Urinary bladder (tissue), 4 donors: ENCODE measurements around the gene PIGW. TPM values are rescaled to one million over a fixed set of nuclear protein-coding genes. Genes with fewer than 3 reads are reported as not detected.

ENCODE experiments used
- DNase-seq: peaks from one replicate; pipeline ENCODE4 v3.0.0-alpha.2; 2015; ENCODE audit errors: extremely low spot score
- H3K27ac ChIP-seq: one replicate; pipeline ENCODE4 v1.5.1; 2013; ENCODE audit warnings: low read depth, mild to moderate bottlenecking, moderate library complexity
- H3K36me3 ChIP-seq: one replicate; pipeline ENCODE4 v1.6.1; 2013; ENCODE audit warnings: mild to moderate bottlenecking, moderate library complexity; ENCODE audit not compliant: insufficient read depth
- H3K4me1 ChIP-seq: one replicate; pipeline ENCODE4 v1.6.1; 2013; ENCODE audit warnings: mild to moderate bottlenecking, moderate library complexity; ENCODE audit not compliant: insufficient read depth
- H3K4me3 ChIP-seq: one replicate; pipeline ENCODE4 v1.5.1; 2013; ENCODE audit warnings: low read depth, low read length
- WGBS: extraction: QIAGEN DNeasy Blood & Tissue Kit; methylation state at CpG from one replicate; pipeline ENCODE4 v1.1.7; 2013; 5-methylcytosine and 5-hydroxymethylcytosine counted together
- polyA plus RNA-seq: library from polyadenylated mRNA; stranded (reverse); fragments of 200-250 nt; gene quantifications from one replicate; pipeline ENCODE4 v1.2.3, GENCODE V29; 2013
- total RNA-seq: library from RNA; depleted of rRNA; stranded (reverse); fragments of >200 nt; gene quantifications from one replicate; pipeline ENCODE4 v1.2.3, GENCODE V29; 2014
- donor health status: healthy with polysubstance abuse.
- donor health status: healthy.

The PIGW gene
- total and polyA plus RNA-seq, 2 donors, result 5.6 to 6.8 TPM

- peaks cover 2% of the 10 kb centered on the region for H3K36me3 ChIP-seq
- H3K27ac ChIP-seq, result no peak overlapping the region
- 91% methylated on average over 2 of the region's 2 CpGs for WGBS
- H3K4me3 ChIP-seq, result no peak overlapping the region
- no peak for DNase-seq
- no peaks in the 10 kb centered on the region for H3K4me1 ChIP-seq
These were observed 11.7 kb upstream of the PIGW start for GRCh38 chr17:36523113-36523512.

DNA sequence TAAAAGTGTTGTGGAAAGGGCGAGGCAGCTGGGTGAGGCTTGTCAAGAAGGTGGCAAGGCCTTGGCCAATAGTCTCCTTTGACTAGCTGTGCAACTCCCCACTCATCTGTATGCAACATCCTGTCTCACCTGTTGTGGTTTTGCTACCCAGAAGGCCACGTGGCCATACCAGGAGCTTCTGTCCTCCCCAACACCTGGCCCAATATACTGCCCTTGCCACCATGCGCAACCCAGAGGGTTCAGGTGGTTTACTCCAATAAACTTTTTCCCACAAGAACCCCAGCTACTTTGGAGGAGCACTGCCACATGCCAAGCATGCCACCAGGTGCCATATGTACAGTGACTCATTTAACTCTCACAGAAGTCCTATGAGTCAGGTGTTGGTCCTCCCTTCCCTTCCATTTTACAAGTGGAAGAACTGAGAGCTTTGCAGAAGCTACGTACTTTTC, 10.3 kb upstream of the PIGW start:
- H3K27ac ChIP-seq, result no peak overlapping the region
- peaks cover 2% of the 10 kb centered on the region for H3K36me3 ChIP-seq
- no peaks in the 10 kb centered on the region for H3K4me1 ChIP-seq
- 95% methylated on average over 4 of the region's 4 CpGs for WGBS
- no peak overlapping the region for H3K4me3 ChIP-seq
- DNase-seq, result no peak

DNA sequence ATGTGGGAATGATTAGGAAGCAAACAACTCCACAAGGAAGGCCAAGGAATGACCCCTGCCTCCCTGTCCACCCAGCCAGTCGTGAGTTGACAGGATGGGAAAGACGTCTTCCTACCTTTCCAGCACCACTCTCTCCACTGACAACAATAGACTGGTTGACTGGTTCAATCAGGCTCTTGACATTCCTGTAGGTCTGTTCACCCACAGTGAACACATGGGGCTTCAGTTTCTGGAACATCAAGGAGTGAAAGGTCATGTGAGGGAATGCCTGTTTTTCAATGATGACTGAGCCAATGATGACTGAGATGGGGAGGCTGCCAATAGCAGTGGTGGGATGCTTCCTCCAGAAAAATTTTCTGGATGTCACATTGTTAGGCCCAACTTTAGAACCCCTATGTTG, 9.7 kb upstream of the PIGW start:
- WGBS, result 85% methylated on average over 2 of the region's 2 CpGs
- DNase-seq, result no peak
- Histone ChIP-seq H3K4me3 (no peak overlapping the region), H3K36me3 (peaks cover 2% of the 10 kb centered on the region), H3K27ac (no peak overlapping the region), H3K4me1 (no peaks in the 10 kb centered on the region)

DNA sequence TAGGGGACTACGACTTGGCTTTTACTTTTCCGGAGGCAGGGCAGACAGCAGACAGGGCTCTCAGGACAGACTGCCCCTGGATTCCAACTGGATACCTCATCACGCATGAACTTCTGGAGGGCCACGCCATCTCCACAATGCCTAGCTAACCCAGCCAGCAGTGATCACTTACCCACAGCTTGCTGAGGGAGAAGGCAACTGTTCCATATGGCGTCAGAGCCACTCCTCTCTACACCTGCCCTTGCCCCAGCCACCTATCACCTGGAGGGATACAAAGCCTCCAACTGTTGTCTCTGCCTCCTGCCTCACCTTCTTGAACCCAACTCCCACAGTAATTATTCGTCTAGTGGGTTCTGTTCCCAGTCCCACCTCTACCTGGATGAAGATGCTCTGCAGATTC, 8.9 kb upstream of the PIGW start:
- 95% methylated on average over 6 of the region's 6 CpGs for WGBS
- peaks cover 2% of the 10 kb centered on the region for H3K36me3 ChIP-seq
- no peak for DNase-seq
- no peak overlapping the region for H3K27ac ChIP-seq
- no peaks in the 10 kb centered on the region for H3K4me1 ChIP-seq
- H3K4me3 ChIP-seq, result no peak overlapping the region

DNA sequence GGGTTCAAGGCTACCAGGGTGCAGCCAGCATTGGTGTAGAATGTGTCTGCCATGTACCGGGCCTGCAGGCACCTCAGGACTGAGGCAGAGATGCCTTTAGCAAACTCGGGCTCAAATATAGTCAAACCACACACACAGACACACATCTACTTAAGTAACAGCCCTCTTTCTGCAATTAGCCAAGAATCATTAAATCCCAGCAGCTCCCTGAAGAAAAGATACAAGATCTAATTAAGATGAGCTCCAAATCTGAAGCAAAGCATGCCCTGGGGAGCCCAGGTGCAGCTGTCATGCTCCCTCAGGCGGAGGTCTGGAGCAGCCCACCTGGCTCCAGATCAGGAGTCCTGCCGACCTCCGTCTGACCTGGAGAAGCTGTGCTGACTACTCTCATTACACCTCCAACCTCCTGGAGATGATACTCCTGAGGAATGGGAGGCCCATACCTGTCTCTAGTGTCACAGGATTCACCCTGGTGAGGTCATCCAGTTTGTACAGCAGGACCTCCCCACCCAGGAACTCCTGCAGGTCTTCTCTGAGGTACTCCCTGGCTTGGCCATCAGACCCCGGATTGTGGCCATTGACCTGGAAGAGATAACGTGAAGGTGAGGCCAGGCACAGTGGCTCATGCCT, 7.1 kb upstream of the PIGW start:
- 93% methylated on average over 7 of the region's 7 CpGs for whole genome bisulfite sequencing
- no peak for DNase-seq
- H3K4me3 ChIP-seq, result no peak overlapping the region
- peaks cover 2% of the 10 kb centered on the region for H3K36me3 ChIP-seq
- no peak overlapping the region for H3K27ac ChIP-seq
- no peaks in the 10 kb centered on the region for H3K4me1 ChIP-seq

DNA sequence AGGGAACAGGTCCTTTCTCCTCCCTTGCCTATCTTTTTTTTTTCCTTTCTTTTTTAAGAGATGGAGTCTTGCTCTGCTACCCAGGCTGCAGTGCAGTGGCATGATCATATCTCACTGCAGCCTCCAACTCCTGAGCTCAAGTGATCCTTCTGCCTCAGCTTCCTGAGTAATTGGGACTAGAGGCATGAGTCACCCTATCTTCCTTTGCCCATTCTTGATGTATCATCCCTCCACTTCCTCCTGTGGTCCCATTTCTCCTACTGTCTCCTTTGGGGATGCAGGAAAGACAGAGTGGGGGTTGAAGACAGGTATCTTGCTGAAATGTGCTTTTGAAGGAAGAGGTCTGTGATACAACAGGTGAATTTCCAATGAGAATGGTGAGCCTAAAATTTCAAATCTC, 5.7 kb upstream of the PIGW start:
- no peak for DNase-seq

GRCh38 chr17:36532435-36532975, 2.3 kb upstream of the PIGW start:
- Histone ChIP-seq H3K27ac (no peak overlapping the region), H3K4me3 (no peak overlapping the region), H3K4me1 (no peaks in the 10 kb centered on the region), H3K36me3 (no peaks in the 10 kb centered on the region)
- 93% methylated on average over 2 of the region's 2 CpGs for WGBS
- no peak for DNase-seq

More for the DNA sequence above, 5.7 kb upstream of the PIGW start:
- Histone ChIP-seq H3K4me3 (no peak overlapping the region), H3K27ac (no peak overlapping the region), H3K36me3 (no peaks in the 10 kb centered on the region), H3K4me1 (no peaks in the 10 kb centered on the region)

DNA sequence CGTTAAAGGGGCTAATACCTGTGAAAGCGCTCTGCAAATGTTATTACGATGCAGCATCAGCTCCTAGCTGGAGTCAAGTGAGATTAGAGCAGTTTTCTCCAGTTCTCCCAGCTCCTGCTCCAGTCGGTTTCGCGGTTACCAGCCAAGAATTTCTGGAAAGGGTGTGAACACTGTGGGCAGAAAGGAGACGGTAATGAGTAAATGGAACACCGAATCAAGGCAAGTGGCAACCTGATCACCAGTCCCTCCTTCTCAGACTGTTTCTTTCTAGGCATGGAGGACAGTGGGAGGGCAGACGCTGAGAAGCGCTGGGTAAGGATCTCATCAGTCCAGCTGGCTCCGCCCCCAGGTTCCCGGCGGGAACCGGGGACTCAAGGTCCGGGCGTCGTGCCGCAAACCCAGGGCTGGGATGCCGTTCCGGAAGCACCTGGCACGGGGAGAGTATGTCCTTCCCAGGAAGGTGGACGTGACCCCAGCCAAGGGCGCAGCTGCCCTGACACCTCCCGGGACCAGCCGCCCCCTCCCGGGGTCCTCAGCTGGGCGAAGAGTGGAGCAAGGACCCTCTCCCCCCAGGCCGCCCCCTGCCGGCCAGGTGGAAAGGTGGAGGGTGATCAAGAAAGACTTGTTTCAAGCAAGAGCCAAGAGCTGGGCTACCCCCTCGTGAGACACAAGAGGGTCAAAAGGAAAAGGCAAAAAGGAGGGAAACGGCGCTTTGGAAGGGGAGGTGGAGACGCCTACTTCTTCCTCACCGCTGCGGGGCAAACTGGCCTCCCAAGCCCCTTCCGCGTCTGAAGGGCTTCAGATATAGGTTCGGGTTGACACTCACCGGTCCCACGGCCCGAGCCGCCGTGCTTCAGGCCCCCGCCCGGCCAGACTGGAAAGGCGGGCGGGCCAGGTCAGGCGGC, 600 bp upstream of the PIGW start:
- WGBS, result 7% methylated on average over 48 of the region's 48 CpGs
- Histone ChIP-seq H3K27ac (peak overlapping the region; percentile 96), H3K36me3 (no peaks in the 10 kb centered on the region), H3K4me1 (no peaks in the 10 kb centered on the region), H3K4me3 (peak overlapping the region; percentile 63)
- DNase-seq, result no peak

DNA sequence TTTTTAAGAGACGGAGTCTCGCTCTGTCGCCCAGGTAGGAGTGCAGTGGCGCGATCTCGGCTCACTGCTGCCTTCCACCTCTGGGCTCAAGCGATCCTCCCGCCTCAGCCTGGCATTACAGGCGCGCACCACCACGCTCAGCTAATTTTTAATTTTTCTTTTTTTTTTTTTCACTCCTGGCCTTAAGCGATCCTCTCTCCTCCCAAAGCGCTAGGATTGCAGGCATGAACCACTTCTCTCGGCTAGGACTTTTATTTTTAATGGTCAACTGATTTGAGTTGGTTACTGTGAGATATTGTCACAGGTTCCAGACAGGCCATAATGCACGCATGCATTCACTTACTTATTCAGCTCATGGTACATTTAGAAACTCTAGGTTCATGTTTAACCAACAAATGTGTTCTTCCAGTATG, 888 bp downstream of the PIGW start:
- H3K27ac ChIP-seq, result peak overlapping the region; percentile 96
- H3K36me3 ChIP-seq, result no peaks in the 10 kb centered on the region
- no peak for DNase-seq
- 7% methylated on average over 15 of the region's 15 CpGs for WGBS
- no peaks in the 10 kb centered on the region for H3K4me1 ChIP-seq
- H3K4me3 ChIP-seq, result peak overlapping the region; percentile 63

GRCh38 chr17:36540696-36541095, 5.9 kb downstream of the PIGW start:
- Histone ChIP-seq H3K27ac (no peak overlapping the region), H3K4me3 (no peak overlapping the region), H3K4me1 (no peaks in the 10 kb centered on the region), H3K36me3 (no peaks in the 10 kb centered on the region)
- 98% methylated on average over 3 of the region's 3 CpGs for WGBS
- no peak for DNase-seq

DNA sequence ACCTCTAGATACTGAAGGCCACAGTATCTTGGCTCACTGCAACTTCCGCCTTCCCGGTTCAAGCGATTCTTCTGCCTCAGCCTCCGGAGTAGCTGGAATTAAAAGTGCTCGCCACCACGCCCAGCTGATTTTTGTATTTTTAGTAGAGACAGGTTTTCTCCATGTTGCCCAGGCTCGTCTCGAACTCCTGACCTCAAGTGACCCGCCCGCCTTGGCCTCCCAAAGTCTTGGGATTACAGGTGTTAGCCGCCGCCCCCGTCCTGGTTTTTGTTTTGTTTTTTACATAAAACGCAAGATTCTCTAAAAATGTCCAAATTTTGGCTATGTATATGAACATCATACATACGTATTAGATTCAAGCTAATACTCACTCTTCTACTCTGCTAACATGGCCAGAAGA, 8.0 kb downstream of the PIGW start:
- Histone ChIP-seq H3K4me3 (no peak overlapping the region), H3K4me1 (no peaks in the 10 kb centered on the region), H3K36me3 (no peaks in the 10 kb centered on the region), H3K27ac (no peak overlapping the region)
- WGBS, result 98% methylated on average over 15 of the region's 15 CpGs
- DNase-seq, result no peak

DNA sequence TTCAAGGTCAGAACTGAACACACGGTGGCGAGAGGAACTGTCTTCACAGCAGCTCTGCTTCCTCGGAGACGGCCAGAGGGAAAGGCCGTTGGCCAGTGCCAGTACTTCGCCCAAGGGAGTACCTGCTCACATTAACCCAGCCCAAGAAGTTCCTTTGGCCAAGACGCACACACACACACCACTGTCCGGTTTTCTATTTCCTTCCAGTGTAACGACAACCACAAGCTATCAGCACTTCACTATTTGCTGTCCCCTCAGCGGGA, 9.2 kb downstream of the PIGW start:
- Histone ChIP-seq H3K4me3 (peak overlapping the region; percentile 78), H3K36me3 (no peaks in the 10 kb centered on the region), H3K4me1 (no peaks in the 10 kb centered on the region), H3K27ac (peak overlapping the region; percentile 98)
- WGBS, result under 1% methylated on average over 10 of the region's 10 CpGs
- no peak for DNase-seq

- Histone ChIP-seq H3K4me3 (peak within 1 kb of the TSS; percentile 78), H3K4me1 (no peaks in the 10 kb centered on the region), H3K36me3 (no peaks in the 10 kb centered on the region), H3K27ac (peak within 1 kb of the TSS; percentile 98)
- WGBS, result under 1% methylated on average over 71 of the region's 71 CpGs
- no peak for DNase-seq
These were observed 9.7 kb downstream of the PIGW start, which contains the start of gene GGNBP2 for GRCh38 chr17:36544307-36545076. GGNBP2 (plus strand) TSS chr17:36544919; CDS start chr17:36545725, 806 bp downstream.
